Left lobe of liver (tissue), 2 donors: ENCODE results near the gene NAV1. TPM values are rescaled to one million over a fixed set of nuclear protein-coding genes. Genes with fewer than 3 reads are reported as not detected.
"Not testable (repeated sequence)": the region's sequence is repeated elsewhere in the genome, so short reads cannot be mapped to it uniquely, and the experiment has no call there.

Experiments
- ATAC-seq: fragments of 200-7000 bp; cut with Tn5 transposase; one replicate; pipeline ENCODE4 v1.9.1; 2020; ENCODE audit warnings: mild to moderate bottlenecking, moderate library complexity
- DNase-seq: peaks from one replicate; pipeline ENCODE4 v3.0.0-alpha.2; 2020; ENCODE audit warnings: low spot score
- total RNA-seq: library from RNA; stranded (reverse); gene quantifications from one replicate; pipeline ENCODE4 v1.2.1, GENCODE V29; 2021
- donor health status: DM: no; HTN: no; CAD: no; lungs with moderate emphysema.
- donor health status: DM: no; HTN: yes; CAD: no.

NAV1 gene
- total RNA-seq, 1 donor from 2014 or later: 4.6 TPM

DNA sequence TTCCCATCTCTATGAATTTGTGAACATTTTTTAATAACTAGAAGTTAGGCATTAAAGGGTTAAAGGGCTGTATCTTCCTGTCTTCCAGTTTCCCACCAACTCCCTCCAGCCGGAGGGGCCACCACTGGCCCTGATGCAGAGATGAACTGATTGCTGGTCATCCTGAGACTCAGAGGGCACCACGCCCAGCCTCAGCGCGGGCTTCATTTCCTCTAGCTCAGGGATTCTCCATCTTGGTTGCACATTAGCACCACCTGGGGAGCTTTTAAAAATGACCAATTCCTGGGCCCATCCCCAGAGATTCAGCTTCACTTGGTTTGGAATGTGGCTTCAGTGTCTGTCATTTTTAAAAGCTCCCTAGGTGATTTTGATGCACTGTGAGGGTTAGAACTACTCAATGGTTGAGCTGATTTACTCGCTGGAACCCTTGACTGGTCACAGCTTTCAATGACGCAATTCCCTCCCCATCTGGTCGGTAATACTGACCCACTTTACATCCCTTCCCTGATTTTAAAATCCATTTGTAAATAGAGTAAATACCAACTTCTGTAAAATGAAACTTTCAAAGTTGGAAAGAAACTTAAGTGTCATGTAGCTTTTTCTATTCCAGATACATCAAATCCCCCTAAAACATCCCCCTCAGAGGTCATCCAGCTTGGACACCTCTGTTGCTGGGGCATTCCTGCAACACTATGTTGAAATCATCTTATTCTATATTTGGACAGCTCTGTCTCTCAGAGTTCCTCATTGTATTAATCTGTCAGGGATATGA lies 5.1 kb downstream of the NAV1 start:
- DNase-seq: no peak

DNA sequence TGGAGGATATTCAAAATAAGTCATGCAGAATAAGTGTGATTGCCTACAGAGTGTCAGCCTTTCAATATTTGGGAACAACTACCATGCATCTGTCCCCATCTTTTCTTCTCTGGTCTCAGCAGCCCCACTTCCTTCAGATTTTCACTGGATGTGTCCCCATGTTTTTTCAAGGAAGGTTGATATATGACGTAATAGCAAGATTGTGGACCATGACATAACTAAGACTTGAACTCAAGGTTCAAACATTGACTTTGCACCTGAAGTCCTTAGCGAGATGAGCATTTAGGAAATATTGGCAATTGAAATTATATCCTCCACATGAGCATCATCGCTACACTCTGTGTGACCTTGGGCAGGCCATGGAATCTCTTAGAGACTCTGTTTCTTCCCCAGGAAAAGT lies 5.8 kb downstream of the NAV1 start:
- DNase-seq (no peak), ATAC-seq (no peak)

More for the DNA sequence above, 5.1 kb downstream of the NAV1 start:
- ATAC-seq: no peak

DNA sequence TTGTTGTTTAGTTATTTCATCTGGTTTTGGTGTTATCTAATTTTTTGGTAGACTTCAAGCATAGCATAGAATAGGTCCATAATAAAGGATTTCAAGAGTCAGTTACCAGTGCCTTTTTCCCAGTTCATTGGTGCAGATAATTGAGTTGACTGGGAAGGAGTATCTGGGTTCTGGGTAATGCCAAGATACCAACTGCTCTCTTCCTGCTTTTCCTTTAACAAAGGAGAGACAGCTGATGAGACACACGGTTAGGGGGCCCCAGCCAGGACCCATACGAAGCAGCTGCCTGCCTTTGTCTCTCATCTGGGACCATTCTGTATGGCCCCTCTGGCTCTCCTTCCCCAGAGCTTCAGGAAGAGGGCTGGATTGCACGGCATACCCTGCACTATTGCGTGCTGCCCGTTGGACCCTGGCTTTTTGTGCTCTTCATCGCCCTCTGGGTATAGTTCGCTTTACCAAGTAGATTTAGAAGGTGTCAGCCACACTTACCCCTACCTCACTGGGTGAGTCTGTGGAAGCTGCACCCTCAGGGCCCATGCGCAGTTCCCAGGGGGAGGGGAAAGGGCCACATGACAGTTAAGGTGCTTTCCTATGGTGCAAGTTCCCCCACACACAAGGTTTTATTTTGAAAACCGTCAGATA lies 7.0 kb downstream of the NAV1 start:
- ATAC-seq (peak; percentile 31), DNase-seq (no peak)

DNA sequence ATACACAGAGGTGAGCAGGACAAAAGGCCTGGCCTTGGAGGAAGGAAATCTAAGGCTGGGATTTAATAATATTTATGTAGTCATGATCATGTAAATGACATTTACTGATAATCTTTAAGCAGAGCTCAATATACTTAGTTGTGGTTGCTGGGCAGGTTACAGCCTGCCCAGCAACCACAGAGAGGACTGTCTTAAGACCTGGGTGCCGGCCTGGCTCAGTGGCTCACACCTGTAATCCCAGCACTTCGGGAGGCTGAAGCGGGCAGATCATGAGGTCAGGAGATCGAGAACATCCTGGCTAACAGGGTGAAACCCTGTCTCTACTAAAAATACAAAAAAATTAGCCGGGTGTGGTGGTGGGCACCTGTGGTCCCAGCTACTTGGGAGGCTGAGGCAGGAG lies 10.6 kb downstream of the NAV1 start:
- ATAC-seq, DNase-seq: not testable (repeated sequence)

DNA sequence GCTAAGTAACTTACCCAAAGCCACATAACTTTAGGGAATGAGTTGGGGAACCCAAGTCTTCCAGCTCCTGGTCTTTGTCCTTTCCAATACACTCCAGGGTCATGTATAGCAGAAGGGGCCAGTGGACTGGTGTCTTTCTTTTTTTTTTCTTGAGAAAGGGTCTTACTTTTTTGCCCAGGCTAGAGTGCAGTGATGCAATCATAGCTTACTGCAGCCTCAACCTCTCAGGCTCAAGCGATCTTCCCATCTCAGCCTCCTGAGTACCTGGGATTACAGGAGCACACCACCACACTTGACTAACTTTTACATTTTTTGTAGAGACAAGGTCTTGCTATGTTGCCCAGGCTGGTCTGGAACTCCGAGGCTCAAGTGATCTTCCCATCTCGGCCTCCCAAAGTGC lies 12.2 kb downstream of the NAV1 start:
- DNase-seq (no peak), ATAC-seq (no peak)

DNA sequence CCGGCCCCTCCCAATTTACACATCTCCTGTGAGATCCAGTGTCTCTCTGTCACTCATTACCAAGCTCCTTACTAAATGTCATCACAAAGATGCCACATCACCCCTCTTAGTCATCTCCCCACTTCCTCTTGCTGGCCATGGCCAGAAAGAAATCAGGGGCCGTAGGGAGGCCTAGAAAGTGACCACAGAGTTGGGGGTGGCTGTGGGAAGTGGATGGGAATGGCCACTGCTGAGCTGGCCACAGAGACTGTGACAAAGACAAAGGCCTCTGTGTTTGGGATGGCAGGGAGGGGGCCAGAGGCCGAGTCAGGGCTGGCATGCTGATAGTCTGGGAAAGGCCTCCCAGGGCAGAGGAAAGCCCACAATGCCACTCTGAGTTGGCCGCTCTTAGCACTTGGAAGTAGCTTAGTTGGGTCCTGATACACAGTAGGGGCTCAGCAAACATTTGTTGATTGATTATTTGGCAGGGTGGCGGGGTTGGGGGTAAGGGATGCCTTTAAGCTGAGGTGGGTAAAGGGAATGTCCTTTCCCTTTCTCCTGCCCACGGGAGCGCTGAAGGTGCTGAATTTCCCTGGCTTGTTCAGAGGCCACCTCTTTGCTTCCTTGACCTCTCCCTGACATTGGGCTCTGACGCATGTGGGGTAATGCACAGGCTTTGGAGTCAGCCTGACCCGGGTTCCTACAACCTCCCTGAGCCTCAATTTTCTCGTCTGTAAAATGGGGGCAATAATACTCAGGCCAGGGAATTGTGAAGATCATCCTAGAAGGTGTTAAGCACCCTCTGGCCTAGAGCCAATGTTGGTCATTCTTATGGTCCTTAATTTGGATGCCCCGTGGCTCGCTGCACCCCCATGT lies 13.2 kb downstream of the NAV1 start:
- DNase-seq: no peak
- no peak for ATAC-seq

DNA sequence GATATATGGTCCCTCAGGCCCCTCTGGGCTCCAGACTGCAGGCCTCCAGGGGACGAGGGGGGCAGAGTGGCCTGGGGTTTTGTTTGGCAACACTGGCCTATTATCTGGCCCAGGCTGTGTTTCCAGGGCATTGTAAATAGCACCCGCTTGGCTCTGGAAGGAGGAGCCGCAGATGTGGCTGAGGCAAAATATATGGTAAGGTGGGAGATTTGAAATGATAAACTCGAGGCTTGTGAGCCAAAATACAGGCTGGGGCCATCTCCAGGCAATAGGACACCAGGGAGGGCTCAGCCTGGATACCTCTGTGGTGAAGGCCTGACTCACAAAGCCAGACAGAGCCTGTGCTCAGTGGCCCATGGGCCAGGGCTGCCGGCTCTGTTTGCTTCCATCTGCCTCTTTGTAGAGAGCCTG lies 14.0 kb downstream of the NAV1 start:
- ATAC-seq (no peak), DNase-seq (no peak)

DNA sequence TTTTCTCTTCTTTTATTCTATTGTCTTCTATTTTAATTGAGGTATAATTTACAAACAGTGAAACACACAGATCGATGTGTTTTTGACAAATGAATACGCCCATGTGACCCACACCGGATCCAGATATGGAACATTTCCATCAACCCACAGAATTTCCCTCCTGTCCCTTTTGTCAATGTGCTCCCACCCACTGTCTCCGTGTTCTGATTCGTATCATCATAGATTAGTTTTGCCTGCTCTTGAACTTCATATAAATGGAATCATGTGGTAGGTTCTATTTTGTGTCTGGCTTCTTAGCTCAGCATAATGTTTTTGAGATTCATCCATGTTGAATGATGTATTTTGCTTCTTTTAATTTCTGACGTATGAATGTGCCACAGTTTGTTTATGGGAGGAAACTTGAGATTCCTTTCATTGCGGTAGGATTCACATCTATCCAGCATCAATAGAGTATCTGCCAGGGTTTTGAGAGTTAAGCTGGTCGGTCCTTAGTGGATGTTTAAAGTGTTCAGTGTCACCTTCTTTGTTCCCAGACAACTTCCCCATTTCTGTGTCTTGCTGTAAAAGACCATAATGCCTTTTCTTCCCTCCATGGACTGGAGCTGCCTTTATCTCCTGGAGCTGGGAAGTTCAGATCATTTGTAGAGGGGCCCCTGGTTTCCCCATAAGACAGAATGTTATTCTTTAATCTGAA lies 14.7 kb downstream of the NAV1 start:
- no peak for DNase-seq

DNA sequence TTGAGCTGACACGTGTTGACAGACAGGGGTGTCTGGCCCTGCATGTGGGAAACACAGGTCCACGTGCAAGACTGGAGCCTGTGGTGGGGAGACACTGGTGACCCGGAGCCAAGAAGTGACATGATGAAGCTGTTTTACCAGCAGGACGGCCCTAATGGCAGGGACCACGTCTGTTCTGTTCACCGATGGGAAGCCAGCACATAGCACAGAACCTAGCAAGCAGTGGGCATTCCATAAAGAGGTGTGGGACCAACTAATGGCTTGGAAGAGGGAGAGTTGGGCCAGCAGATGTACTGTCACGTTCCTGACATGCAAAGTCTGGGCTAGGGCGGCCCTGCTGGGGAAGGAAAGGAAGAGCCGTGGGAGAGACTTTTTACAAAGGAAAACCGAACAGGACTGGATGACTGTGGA lies 15.3 kb downstream of the NAV1 start:
- DNase-seq (no peak), ATAC-seq (no peak)

More for the DNA sequence above, 14.7 kb downstream of the NAV1 start:
- no peak for ATAC-seq

DNA sequence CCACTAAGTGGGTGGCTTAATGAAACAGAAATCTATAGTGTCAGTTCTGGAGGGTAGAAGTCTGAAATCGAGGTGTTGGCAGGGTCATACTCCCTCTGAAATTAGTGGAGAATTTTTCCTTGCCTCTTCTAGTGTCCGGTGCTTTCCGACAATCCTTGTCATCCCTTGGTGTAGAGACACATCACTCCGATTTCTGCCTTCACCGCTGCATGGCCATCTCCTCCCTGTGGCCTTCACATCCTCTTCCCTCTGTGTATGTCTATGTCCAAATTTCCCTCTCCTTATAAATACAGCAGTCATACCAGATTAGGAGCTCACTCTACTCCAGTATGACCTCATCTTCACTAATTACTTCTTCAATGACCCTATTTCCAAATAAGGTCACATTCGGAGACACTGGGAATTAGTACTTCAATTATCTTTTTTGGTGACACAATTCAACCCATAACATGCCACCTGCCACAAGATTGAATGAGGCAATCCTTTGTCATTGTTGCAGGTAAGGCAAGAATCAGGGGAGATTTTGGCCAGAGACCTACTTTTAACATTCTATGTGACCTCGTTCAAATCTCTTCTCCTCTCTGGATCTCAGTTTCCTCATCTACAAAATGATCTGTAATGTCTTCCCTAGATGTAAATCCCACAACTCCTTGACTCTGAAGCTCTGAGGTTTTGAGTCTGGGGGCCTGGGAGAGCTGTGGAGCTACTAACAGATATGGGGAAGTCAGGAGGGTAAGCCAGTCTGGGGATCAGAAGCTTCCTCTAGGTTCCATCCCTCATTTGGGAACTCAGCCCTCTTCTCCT lies 16.1 kb downstream of the NAV1 start:
- DNase-seq (no peak), ATAC-seq (no peak)

DNA sequence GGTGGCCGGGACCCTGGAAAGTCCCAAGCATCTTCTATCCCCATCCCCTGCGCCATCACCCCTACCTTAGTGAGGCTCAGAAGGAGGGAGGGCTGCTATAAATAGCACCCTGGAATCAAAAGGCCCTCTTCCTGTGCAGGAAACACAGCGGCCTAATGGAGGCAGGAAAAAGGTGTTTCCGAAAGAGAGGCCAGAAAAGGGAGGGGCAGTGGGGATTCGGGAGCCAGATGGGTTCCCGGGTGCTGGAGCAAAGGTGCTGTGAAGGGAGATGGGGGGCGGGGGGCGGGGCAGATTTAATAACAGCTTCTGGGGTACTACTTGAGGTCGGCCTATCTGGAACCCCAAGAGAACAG lies 16.6 kb downstream of the NAV1 start:
- ATAC-seq (no peak), DNase-seq (no peak)

DNA sequence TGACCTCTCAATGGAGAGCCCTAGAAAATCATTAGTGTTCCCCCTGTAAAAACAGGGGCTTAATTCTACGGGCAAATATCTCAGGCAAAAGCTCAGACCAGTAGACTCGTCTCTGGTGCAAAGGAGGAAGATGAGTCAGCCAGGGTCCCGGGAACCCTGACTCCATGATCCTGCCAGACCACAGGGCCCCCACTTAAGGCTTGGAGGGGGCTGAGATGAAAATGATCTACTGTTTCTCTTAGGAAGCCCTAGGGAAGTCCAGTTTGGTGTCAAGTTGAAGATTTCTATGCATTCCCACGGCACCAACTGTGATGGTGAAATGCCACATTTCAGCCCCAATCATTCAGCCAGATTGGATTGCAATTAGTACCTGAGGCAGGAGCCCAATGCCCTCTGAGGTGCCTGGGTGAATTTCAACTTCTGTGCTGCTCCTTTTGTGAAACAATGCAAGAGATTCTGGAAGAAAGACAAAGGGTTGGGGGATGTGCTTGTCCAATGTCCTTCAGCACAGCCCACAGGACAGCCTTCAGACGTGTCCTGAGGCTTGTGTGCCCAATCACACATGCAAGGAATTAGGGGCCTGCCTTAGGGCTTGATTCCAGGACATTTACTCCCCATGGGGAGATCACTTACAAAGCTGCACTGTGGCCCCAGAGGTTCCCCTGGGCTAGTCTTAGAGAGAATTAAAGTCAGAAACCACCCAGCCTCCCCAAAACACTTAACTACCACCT lies 18.1 kb downstream of the NAV1 start:
- ATAC-seq: no peak

DNA sequence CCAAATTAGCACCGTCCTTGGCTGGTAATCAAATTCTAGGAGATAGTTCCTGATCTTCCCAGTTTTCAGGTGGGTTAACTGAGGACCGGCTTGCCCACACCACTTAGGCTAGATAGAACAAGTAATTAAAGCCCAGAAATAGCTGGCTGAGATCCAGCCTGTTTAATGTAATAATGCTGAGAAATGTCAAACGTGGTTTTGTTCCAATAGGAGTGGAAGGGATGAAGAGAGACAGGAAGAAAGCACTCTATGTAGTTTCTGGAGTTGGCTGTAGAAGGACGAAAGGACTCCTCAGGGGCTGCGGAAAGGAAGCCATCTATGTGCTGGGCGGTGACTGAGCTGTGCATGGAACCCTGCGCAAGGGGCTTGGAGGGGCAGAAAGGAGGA lies 18.6 kb downstream of the NAV1 start:
- DNase-seq: no peak

More for the DNA sequence above, 18.1 kb downstream of the NAV1 start:
- no peak for DNase-seq

DNA sequence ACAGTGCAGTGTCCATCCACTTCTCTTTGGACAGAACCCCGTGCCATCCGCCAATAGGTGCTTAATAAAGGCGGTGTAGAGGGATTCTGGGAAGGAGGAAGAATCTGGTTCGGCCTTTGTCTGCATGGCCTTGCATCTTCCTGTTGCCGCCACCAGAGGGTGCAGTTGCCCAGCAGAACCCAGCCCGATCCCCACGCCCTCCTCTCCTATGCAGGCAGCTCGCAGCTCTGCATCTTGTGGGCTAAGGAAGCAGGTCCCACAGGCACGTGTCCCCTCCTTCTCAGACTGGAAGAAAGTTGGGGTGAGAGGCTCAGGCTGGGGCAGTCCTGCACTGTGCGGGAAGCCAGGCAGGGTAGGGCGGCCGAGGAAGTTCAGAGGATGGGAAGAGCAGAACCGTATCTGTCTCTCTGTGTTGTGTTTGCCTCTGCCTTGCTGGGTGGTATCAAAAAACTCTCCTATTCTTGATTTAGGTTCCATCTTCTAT lies 20.8 kb downstream of the NAV1 start:
- peak; percentile 78 for DNase-seq

More for the DNA sequence above, 18.6 kb downstream of the NAV1 start:
- no peak for ATAC-seq

DNA sequence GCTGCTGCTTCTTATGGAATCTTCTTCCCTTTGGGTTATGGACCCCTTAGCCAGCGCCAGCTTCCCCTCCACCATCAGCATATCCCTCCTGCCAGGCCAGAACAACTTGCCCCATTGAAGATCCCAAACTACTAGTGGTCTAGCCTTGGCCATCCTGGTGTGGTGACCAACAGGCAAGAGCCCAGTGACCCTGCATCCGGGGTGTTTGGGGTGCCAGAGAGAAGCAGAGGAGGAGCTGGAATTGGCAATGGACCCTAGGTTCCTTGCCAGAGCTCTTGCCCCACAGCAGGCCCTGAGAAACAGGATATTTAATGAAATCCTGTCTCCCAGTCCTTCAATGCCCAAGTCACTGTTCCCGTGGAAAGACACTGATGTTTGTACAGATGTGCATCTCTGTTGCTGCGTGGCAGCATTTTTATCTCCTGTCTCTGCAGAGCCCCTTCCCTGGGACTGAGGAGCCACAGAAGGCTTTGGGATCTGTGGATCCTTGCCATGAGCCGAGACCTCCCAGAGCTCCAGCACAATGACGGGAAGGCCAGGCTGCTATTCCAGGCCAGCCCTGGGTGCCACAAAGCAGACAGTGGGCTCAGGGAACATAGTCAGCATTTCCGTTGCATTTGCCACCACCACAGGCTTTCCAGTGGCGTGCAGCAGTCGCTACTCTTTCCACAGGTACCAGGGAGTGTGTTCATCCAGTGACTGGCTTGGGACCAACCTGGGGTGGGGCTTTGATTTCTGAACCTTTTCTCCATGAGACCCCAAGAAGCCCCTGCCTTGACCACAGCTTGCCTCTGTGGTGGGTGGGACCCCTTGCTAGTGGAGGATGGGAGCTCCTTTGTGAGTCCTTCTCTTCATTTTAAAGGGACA lies 21.6 kb downstream of the NAV1 start:
- no peak for ATAC-seq
- peak; percentile 31 for DNase-seq

More for the DNA sequence above, 20.8 kb downstream of the NAV1 start:
- peak; percentile 99 for ATAC-seq

DNA sequence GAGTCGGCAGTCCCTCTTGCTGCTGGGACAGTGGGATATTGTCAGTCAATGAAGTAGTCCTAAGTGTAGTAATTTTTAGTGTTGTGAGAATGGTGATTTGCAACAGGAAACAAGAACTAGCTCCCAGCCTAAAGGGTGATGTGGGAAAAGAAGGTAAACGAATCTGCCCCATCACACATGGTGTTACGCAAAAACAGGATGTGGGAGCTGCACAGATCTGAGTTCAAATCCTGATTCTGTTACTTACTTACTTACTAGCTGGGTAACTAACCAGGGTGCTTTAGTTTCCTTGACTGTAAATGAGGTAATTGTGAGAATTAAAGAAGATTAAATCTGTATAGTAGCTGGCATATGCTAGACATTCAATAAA lies 22.3 kb downstream of the NAV1 start:
- no peak for DNase-seq

DNA sequence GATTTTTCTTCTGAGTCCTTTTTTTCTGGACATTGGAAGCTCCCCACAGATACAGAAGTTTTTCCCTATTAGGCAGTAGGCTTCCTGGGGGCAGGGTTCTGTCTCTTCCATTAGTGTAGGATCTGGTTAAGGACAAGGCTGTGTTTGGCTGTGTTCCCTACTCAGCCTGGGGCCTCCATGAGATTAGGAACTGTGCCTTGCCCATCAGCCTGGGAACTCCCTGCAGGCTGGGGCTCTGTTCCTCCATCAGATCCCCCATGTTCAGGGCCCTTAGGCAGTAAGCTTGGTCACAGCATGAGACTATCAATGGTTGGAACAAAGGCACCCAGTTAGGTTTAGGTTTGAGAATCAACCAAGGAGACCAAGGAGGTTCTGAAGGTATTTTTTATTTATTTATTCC lies 22.7 kb downstream of the NAV1 start:
- DNase-seq (no peak), ATAC-seq (no peak)

More for the DNA sequence above, 22.3 kb downstream of the NAV1 start:
- ATAC-seq: no peak

DNA sequence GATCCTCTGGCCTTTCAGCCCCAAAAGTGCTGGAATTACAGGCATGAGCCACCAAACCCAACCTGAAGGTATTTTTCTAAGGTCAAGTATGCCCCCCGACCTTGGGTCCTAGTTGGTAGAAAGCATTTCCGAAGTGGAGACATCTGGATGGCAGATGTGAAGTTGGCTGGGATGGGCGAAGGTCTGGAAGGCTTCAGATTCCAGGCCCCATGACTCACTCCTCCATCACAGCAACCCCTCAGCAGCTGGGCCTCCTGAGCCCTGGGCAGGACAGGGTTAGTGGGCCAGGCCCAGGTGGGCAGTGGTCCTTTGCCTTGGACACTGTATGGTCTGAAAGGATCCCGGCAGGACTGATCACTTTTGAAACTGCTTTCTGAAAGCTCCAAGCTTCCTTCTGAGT lies 23.3 kb downstream of the NAV1 start:
- ATAC-seq: no peak
- DNase-seq: no peak
